Measurements from ENCODE around the gene ZNF367.

- TF ChIP-seq, protein P1, sequence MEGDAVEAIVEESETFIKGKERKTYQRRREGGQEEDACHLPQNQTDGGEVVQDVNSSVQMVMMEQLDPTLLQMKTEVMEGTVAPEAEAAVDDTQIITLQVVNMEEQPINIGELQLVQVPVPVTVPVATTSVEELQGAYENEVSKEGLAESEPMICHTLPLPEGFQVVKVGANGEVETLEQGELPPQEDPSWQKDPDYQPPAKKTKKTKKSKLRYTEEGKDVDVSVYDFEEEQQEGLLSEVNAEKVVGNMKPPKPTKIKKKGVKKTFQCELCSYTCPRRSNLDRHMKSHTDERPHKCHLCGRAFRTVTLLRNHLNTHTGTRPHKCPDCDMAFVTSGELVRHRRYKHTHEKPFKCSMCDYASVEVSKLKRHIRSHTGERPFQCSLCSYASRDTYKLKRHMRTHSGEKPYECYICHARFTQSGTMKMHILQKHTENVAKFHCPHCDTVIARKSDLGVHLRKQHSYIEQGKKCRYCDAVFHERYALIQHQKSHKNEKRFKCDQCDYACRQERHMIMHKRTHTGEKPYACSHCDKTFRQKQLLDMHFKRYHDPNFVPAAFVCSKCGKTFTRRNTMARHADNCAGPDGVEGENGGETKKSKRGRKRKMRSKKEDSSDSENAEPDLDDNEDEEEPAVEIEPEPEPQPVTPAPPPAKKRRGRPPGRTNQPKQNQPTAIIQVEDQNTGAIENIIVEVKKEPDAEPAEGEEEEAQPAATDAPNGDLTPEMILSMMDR (IDR thresholded peaks at IDR 0.05): no peak
- TF ChIP-seq POLR2A (IDR thresholded peaks at IDR 0.05): no peak
These were observed 18.4 kb upstream of the ZNF367 start for GRCh38 chr9:96436456-96437126.

Data from vagina (tissue), 2 donors.